CD4-positive, alpha-beta T cell treated with Interleukin-12 subunit alpha and Interleukin-12 subunit beta, for 1 hour (primary cell): ENCODE results near the gene TSPAN5.

Experiments
- DNase-seq: peaks from one replicate; pipeline ENCODE4 v3.0.0-alpha.2; 2020

TSPAN5 gene

DNA sequence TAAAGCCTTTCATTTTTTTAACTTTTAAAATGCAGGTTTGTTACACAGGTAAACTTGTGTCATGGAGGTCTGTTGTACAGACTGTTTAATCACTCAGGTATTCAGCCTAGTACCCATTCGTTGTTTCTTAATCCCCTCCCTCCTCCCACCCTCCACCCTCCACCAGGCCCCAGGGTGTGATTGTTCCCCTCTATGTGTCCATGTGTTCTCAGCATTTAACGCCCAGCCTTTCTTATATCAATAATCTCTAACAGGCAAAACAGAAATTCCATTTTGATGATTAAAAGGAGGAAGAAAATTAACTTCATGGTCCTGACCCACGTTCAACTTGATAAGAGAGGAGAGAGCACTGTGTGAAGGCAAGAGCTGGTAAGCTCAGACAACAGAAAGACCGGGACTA lies 75.1 kb downstream of the TSPAN5 start:
- DNase-seq = no peak

DNA sequence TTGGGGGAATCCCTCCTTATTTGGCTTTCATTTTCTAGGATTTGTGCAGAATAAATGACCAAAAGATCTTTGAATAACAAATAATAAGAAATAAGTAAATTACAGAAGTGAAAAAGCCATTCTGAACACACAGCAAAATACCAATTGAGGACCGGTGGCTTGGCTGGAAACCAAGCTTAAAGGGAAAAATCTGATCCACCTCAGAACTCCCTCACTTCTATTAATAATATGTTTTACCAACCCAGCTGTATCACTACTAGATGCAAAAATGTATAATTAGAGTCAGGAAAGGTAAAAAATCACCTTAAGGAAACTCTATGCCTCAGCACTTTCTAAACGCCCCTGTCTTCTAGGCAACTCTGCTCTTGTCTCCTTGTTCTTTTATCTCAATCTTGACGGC lies 77.3 kb downstream of the TSPAN5 start:
- no peak for DNase-seq

DNA sequence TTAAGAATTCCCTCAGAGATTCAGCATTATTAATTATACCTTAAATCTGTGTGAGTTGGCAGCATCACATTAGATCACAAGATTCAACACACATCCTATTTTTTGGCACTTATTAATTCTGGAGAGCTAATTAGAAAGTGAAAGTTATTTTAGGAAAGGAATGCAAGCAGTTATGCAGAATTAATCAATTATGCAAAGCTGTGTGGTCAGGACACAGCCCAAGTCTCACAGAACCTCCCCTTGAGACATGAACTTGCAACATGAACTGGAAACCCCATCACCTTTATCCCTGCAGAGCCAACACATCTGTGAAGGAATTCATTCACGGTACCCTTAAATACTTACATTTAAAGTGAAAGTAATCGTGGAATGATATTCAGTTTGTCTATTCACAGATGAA lies 80.5 kb downstream of the TSPAN5 start:
- DNase-seq = no peak

DNA sequence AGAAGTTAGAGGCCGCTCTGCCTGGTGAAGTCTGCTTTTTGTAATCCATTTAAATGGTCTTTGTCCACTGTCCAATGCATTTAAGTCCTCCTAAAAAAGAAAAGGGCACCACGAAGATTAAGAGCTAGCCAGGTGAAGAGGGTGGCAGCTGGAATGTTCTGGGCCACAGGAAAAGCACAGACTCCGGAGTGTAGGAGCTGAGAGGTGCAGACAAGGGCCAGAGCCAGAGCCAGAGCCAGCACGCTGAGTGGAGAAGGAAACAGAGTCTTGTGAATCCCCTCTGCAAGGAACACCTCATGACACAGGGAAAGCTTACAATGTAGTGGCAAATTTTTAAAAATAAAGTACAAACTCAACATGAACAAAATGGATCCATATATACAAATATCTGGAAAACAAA lies 83.6 kb downstream of the TSPAN5 start:
- DNase-seq = no peak

DNA sequence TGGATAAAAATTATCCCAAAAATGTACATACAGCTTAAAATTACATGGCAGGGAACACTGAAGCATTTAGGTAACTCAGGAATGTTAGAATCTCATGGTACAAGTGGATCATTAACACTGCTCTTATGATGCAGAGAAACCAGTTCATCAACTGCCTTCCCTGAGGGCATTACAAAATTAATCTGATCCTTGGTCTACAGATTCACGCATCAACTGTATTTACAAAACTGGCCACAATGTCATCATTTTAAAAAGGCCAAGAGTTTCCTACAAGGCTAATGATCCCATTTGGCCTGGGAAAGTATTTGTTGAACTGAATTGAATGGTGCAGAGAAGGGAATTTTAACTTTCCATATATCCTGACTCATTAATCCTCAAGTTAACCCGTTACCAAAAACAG lies 84.6 kb downstream of the TSPAN5 start:
- no peak for DNase-seq

DNA sequence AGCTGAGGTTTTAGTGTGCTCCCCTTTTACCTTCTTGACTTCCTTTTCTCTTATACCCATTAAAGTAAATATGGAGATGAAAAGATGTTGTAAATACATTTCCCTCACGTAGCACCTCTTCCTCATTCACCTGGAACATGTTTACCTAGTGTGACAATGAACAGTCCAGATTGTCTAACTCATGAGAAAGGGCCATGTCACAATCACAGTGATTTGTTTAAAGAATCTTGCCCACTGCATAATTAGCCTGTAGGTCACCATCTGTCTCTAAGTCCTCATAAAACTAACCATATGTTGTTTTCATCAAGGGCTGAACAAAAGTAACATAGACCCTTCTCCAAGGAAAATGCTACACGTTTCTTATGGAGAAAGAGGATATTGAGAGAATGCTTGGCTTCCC lies 85.7 kb downstream of the TSPAN5 start:
- DNase-seq = no peak

DNA sequence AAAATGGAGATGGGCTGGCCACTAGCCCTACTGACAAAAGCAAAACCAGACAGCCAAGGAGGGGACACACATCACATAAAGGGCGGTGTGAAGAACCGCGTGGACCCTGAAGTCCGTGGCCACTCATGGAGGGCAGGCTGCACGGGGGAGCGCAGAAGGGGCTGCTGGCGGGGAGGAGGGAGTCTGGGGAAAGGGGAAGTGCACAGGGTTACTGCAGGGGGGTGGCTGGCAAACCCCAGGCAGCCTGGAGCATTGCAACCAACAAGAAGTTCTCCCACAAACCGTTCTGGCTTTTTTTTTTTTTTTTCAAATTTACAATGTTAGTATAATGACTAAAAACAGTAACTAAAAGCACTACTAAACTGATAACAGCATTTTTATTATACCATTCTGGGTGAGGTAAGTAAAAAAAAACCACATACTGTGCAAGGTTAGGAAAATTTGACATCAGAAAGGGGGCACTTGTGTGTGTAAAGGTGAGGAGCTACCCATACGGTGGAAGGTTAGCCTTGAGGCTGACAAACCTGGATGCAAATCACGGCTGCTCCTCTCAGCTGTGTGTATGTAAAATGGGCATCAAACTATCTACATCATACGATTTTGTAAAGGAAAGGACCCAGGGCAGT lies 87.1 kb downstream of the TSPAN5 start:
- DNase-seq = no peak

DNA sequence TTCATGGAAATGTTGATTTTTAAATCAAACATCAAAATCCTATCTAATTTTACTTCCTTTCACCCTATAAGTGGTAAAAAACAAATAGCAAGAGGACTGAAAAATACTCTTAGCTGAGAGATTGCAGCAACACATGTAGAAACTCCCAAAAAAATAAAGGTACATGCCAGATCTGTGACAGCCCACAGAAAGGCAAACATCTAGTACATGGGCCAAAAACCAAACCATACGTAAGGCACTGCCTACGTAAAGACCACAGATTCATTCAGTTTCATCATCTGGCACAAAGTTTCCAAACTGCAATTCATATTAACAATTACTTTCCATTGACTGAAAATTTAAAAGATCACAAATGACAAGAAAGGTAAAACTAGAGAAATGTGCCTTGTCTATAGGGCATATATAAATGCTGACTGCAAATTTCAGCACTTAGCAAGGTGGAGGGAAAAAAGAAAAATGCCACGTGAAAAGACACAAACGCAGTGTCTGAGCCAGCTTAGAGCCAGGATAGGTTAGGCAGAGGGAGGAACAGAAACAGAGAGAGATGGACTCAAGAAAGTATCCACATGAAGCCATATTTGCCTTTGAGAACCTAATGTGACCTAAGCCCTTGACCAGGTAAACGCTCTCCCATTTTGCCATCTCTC lies 88.1 kb downstream of the TSPAN5 start:
- no peak for DNase-seq

DNA sequence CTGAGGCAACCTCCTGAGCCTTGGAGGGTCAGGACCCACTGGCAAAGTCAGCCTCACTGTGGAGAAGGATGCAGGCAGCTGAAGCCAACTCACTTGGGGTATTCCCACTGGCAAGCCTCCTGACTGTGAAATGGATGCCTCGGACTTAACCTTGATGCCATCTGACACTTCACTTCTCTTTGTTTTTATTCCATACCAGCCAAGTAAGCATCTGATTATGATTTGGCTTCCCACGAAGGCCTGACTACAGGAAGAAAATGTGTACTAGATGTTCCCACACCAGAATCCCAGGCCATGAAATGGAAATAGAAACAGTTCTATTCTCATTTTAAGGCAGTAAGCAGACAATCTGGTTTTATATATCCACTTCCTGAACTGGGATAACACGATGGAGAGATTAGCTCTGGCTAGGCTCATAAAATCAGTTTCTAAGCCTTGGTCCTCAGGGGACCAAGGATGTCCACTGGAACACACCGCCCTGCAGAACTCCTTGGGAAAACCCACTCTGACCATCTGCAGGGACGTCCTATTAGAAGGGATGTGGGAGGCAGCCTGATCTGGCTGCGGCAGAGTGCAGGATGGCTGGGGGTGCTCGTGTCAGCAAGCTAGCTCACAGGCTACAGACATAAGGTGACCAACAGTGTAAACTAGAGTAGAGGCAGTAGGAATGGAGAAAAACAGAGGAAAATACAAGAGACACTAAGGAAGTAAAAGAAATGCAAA lies 89.3 kb downstream of the TSPAN5 start:
- no peak for DNase-seq

DNA sequence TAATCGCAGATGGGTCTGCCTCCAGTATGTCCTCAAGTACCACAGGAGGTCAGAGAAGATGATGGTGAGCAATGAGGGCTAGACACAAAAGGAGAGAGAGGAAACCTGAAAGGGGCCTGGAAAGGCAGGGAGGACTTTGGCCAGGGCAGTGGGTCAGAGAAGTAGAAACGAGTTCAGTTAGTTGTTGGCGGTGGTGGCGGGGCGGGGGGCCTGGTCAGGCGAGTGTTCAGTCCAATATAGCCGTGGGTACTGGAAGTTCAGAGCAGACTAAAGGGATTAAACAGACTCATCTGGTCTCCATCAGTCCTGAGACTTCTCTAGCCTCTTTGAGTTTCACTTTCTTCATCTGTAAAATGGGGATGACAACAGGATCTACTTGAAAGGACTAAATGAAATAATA lies 90.8 kb downstream of the TSPAN5 start:
- DNase-seq = no peak

DNA sequence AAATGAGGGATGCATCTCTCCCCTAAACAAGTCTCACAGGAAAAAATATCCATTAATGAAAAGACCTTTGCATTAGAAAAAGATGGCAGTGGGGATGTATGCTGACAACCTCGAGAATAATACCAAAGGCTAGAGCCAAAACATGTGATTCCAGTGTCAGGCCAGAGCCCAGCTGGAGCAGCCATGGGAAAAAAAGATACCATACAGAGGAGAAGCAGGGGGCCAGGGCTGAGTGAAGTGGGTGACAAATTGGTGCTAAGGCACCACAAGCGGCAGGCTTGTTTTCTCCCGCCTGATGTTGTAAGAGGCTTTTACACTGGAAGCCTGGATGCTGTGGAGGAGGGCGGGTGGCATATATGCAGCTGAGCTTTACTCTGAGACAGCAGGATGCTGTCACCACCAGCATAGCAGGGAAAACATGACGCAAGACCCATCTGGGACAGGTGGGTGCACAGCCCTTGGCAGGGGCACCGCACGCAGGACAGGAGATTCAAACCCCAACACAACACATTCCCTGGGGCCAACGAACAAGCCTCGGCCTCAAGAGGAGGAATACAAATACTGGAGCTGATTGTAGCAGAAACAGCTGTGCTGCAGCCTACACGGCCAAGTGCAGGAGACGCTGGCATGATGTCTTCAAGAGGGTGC lies 91.9 kb downstream of the TSPAN5 start:
- DNase-seq = no peak

DNA sequence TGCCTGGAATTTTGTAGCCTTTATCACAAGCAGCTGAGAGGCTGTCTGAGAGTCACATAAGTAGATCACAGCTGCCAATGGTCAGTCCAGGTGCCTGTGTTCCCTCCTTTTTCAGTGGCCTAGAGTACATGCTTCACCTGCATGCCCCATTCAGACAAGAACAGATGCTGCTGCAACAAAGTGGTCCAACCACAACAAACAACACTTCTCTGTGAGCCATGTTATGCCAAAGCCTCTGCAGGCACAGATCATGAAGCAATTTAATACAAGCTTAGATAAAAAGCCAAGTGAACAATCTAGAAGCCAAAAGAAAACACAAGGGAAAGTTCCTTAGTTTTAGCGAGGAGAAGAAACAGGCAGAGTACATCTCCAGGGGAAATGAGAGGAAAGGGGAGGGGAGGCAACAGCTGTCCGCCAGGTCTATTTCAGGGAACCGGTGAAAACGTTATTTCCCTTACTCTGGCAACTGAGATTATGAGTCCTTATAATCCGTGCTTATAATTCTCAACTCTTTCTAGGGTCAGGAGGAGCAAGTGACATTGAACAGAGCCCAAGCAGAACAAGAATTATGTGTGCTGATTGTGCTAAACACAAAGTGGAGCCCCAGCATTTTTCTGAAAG lies 92.6 kb downstream of the TSPAN5 start:
- no peak for DNase-seq

DNA sequence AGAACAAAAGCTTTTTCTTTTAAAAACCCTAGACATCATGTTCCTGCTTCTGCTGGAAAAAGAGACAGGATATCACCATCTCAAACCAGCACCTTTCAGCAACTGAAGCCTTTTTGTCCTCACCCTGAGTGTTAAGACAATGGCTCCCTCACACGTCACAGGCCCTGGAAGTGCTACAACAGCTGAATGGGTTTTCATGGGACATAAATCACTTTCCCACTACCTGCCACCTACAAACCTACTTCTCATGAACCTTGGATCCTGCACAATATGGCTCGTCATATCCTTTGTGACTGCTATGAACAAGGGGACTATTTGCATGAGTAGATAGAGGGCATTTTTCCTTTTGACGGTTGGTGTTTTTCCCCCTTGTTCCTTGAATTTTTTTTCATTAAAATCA lies 93.6 kb downstream of the TSPAN5 start:
- DNase-seq = no peak

DNA sequence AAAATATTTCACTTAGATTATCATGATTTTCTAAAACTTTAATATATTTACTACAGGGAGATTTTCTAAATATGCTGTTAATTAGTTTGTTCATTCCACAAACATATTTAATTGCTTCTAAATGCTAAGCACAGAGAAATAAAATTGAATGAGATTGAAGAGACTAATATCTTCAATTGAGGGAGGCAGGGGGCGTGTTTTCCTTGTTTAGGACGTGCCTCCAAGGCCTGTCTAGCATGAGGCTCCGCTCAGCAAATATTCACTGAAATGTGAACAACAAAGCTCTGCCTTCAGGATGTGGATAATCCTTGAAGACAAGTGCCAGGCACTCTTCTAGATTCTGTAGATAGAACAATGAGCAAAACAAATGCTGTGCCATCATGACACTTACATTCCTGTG lies 98.1 kb downstream of the TSPAN5 start:
- no peak for DNase-seq

DNA sequence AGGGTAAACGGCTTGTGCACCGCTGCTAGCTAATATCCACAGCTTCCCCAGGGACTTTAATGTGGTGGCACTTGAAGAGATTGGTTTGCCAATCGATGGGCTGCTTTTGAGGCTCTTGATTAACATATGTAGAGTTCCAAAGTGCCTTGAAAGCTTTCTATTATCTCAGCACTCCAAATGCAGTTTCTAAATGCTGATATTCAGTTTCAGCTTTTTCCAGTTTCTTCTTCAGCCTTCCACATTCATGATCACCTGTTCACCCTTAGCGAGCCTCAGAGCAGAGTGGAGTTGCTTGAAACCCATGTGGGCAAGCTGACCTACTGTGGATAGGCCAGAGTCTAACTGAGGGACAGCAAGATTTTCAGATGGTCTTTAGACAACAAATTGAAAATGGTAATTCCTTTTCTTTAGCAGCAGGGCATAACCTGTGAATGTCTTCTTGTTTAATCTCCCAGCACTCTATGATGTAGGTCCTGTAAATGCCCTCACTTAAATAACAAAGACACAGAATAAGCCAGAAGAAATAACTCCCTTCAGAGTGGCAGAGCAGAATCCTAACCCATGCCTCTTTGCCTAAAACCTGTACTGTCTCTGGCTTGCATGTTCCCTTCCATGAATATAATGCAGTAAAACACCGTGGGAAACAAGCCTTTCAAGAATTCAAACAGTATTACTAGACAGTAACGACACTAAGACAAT lies 99.8 kb downstream of the TSPAN5 start:
- no peak for DNase-seq

DNA sequence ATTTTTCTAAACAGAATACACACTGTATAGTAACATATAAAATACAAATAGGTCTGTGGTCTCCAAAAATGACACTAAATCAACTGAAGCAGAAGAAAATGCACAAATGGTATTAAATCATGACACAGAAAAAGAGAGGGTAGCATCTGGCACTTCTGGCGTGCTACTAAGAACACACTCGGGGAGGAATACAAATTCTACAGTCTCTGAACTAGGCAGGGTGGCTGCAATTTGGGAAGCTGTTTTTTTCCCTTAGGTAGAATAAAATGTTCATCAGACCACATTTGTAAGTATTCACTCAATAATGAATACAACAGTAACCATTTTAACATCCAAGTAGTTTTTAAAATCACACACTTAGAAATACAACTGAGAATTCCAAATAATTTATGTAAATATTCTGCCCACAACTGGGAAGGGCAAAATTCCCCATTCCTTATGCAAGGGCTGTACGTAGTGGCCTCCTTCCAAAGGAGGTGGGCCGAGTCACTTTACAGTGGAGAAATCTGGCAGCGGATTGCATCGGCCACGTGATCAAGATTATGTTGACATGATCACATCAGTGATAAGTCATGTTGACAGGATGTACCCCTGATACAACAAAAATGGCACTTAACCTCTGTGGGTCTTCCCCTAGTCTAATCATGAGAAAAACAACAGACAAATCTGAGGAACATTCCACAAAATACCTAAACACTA lies 101.1 kb downstream of the TSPAN5 start:
- DNase-seq = no peak

DNA sequence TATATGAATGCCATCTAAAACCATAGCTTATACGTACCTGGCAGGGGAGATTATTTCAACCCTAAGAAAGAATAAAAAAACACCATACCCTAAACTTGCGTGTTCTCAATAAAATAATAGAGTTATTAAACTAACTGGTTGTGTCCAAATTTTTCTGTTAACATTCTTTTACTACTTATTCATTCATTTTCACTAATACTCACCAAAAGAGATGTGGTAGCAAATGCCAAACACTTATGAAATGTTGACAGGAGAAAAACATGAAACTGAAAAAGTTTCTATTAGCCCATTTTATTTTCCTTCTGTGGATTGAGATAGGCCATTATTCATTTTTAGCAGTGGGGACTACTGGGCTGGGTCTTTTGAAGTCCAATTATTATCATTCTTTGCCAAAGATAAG lies 102.0 kb downstream of the TSPAN5 start:
- no peak for DNase-seq

DNA sequence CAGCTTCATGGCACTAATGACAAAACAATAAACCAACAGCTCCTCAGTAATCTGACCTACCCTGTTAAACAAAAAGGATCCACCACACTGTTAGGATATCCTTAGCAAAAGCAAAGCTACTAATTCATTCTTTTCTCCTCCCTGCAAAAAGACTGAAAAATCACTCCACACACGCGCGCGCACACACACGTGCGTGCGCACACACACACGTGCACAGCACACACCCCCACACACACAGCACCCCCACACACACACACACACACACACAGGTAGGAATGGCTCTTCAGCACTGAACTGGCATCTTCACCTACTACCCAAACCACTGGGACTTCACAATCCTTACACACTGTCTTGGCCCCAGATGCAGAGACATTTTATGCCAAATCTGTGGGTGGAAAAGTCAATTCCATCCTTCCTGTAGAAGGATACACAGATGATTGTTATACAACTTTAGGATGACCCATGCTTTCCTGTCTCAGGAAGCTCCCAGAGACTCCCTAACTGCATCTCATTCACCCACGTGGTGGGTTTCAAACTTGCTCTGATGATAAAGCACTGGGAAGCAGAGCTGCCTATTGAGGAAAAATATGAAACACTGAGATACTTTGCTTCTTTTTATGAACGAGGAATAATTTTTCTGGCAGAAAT lies 102.5 kb downstream of the TSPAN5 start:
- no peak for DNase-seq

DNA sequence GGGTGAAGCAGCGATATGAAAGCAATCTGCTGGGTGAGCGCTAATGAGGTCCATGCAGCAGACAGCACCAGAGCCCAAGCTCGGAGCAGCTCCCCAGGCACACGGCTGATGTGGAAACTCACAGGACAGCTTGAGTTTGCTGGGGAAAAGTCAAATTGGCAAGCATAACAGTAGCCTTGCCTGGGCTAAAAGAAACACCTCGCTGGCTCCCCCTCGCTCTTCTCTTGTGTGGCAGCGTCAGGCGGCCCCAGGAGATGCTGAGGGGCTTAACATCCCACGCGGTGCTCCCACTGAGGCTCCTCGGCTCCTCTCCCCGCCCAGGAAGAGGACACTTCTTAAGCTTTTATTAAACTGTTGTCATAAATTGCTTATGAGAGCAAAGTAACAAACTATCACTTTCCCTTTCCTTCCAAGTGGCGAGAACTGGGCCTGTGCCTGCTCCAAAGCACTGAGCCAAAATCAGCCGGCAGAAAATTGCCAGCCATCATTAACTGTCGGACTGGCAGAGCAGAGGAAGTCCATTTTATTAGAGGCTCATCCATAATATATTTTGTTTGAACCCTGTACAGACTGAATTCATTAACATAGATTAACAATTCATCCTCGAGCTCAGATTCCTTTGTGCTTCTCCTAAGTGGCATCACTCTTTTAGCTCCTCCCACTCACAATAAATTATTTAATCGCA lies 111.4 kb downstream of the TSPAN5 start:
- DNase-seq = no peak

DNA sequence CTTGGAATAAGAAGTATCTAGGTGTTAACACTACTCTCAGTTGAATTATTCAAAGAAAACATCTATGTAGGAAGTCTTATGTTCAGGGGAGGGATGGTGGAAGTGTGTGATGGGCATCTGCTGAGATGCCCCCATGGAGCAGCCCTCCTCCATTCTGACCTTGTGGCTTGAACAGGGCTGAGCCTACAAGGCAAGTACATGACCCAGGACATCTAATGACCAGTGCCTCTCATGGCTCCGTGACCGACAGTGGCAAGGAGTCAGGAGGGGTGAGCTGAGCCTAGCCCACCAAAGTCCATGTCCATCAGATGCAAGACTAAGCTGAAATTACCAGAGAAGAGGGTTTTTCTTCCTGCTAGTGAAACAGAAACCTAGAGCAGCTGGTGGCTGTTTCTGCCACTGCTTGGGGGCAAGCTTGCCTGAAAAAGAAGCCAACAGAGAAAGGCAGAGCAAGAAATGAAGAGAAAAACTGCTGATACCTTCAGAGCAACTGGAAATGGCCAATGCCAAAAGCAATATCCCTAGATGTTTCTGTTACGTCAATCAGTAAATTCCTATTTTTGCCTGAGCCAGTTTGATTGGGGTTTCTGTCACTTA lies 113.5 kb downstream of the TSPAN5 start:
- no peak for DNase-seq
